T-helper 2 cell treated with Interferon-gamma antibody and Interleukin-4, amounts not matched to agents 5 μg/mL and 100 μg/mL, for 36 hours (primary cell): ENCODE measurements around the gene LRIT1.

Source experiments
- DNase-seq: peaks from one replicate; pipeline ENCODE4 v3.0.0; 2021; ENCODE audit warnings: low spot score
- H3K27ac Mint-ChIP-seq: one replicate; pipeline ENCODE4 v1.8.0; 2021; ENCODE audit warnings: mild to moderate bottlenecking, mixed read lengths
- H3K27me3 Mint-ChIP-seq: one replicate; pipeline ENCODE4 v1.8.0; 2021; ENCODE audit warnings: low read depth, mixed read lengths
- H3K36me3 Mint-ChIP-seq: one replicate; pipeline ENCODE4 v1.8.0; 2021; ENCODE audit warnings: low read depth, mixed read lengths
- H3K4me1 Mint-ChIP-seq: one replicate; pipeline ENCODE4 v1.8.0; 2021; ENCODE audit warnings: low read depth, mixed read lengths
- H3K4me3 Mint-ChIP-seq: one replicate; pipeline ENCODE4 v1.8.0; 2022; ENCODE audit warnings: mild to moderate bottlenecking, moderate library complexity, mixed read lengths
- H3K9me3 Mint-ChIP-seq: one replicate; pipeline ENCODE4 v1.8.0; 2021; ENCODE audit warnings: mixed read lengths

The LRIT1 gene

DNA sequence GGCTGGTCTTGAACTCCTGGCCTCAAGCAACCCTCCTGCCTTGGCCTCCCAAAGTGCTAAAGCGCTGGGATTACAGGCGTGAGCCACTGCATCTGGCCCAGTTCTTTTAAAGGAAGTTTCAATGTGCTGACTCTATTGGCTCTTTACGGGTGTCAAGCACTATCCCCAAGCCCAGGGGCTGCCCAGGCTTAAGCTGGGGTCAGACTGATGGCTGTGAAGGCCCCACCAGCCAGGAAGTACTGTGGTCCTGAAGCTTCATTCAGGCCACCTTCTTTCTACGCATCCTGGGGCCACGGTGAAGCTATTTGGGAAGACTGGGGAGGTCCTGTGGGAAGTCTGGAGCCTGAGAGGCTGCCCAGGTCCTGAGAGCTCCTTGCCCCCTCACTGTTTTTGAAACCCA, 59.7 kb downstream of the LRIT1 start:
- Mint-ChIP-seq H3K4me3 (no peak overlapping the region), H3K27ac (no peak overlapping the region), H3K9me3 (no peaks in the 10 kb centered on the region), H3K4me1 (peaks cover 5% of the 10 kb centered on the region), H3K27me3 (no peaks in the 10 kb centered on the region), H3K36me3 (no peaks in the 10 kb centered on the region)
- no peak for DNase-seq
